Measurements from ENCODE around the gene JOSD2.
"Not testable (repeated sequence)": the region's sequence is repeated elsewhere in the genome, so short reads cannot be mapped to it uniquely, and the experiment has no call there.

Gene JOSD2

DNA sequence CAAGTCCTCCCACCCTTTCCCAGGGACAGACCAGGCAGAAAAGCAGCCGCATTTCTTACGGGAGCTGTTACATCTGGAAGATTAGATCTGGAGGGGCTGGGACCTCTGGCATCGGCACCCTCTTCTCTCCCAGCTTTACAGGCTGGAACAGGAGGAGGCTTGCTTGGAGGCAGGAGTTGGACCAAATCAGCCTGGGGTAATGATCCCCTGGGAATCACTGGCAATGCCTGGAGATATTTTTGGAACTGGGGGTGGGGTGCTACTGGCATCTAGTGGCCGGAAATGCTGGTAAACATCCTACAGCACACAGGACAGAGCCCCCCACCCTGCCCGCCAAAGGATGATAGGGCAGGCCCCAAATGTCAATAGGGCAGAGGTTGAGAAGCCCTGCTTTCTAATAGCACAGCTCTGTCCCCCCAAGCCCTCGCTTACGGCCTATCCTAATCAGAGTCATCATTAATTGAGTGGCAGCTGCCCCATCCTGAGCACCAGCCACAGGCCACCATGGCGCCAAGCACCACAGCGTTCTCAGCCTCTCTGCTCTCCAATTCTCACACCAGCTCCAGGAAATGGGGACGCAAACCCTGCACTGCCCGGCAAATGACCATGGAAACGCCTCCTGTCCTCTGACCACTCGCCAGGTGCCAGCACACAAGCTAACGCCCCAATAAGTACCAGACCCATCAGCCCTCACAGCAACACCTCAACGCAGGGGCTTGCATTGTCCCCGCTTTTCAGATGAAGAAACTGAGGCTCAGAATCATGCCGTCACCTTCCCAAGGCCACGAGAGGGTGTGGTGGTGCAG, 36.6 kb upstream of the JOSD2 start:
- DNase-seq (ENCODE audit: extremely low read depth in 1 of 2, low read depth in 1 of 2) = no peak

DNA sequence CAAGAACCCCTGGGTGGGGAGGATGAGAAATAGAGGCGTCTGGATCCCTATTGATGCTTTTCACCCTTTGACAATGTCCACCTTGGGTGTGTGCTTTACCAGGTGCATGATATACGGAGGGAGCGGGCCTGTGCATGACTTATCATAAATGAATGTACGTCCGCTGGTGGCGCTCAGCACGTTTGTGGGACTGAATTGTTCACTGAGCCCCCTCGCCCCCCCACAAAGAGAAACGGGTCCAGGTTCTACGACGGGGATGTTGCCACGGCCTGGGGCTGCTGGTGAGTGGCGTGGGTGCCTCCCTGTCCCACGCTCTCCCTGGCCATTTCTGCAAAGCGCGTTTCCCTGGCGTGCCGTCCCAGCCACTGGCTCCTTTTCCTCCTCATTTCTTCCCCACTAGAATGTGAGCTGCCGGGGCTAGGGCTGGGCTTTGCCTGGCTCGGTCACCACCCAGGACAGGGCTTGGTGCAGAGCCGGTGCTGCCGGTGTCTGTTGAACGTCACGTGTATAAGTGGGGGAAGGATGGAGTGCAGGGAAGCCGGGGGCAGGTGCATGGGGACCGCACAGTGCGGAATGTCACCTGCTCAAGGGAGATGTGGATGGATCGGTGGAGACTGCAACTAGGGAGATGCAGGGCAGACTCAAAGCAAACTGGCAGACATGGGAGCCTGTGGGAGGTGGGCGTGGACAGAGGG, 35.7 kb upstream of the JOSD2 start:
- DNase-seq (ENCODE audit: extremely low read depth in 1 of 2, low read depth in 1 of 2) = no peak

DNA sequence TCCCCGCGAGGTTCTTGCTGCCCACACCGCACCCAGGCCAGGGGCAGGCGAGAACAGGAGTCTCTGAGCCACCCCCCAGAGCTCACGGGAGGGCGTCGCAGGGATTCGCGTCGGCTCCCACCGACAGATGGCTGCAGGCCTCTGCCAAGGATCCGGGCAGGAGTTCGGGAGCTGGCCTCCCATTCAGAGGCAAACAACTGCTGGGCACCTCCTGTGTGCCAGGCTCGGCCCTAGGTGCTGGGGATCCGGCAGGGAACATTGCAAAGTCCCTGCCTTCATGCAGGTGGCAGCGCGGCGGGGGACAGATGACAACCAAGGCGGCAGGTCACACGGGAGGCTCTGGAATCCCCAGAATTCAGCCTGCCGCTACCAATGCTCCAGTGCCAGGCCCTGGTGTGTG, 32.0 kb upstream of the JOSD2 start:
- DNase-seq (ENCODE audit: extremely low read depth in 1 of 2, low read depth in 1 of 2) = no peak

DNA sequence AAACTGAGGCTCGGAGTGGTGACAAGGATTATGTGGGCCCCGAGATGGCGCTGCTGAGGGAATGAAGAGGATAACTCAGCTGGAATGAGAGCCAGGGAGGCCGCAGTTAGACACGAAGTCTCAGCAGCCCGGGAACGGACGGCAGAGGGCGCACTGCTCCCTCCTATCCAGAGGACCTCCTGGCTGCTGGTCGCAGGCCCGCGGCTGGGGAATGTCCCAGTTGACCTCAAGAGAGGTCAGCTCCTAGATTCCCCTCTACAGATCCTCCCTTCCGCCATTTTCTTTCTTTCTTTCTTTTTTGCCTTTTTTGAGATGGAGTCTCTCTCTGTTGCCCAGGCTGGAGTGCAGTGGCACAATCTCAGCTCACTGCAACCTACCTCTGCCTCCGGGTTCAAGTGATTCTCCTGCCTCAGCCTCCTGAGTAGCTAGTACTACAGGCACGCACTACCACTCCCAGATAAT, 26.8 kb upstream of the JOSD2 start:
- DNase-seq (ENCODE audit: extremely low read depth in 1 of 2, low read depth in 1 of 2) = peak; percentile 25 to 53

DNA sequence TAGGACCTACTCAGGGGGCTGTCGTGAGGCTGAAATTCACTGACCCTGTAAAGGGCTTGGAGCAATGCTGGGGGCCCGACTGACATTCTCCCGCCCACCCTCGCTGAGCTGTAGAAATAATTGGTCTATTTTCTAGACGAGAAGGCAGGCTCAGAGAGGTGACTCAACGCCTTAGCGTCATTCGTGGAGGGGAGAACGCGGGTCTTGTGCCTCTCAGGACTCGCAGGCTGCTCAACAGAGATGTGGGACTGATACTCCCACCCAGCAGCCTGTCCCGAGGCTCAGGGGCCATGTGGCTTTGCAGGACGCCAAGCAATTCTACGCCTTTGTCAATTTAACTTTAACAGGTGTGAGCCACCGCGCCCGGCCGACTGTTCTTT, 26.3 kb upstream of the JOSD2 start:
- DNase-seq (ENCODE audit: extremely low read depth in 1 of 2, low read depth in 1 of 2) = no peak

DNA sequence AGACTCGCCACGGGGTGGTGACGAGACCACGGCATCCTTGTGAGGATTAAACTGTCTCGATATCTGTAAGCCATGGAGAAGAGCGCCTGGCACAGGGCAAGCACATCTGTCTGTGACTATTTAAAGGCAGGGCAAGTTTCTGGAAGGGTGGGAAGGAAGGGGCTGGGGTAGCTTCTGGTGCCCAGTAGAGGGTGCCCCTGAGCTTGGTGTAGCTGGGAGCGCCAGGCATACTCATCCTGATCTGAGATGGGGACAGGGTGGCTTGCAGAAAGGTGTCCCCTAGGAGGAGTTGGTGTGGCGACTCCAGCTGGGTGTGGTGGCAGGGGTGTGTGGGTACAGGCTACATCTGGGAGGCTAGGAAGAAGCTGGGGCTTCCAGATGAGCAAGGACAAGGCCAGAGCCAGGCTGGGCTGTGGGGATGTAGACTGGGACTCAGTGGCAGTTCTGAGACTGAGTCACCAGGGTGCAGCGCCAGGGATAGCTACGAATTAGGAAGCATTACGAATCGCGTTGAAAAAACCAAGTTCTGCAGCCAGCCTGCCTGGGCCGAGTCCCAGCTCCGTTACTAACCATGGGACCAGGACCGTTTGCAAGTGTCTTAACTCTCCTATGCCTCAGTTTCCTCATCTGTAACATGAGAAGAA, 25.8 kb upstream of the JOSD2 start:
- no peak for DNase-seq (ENCODE audit: extremely low read depth in 1 of 2, low read depth in 1 of 2)

DNA sequence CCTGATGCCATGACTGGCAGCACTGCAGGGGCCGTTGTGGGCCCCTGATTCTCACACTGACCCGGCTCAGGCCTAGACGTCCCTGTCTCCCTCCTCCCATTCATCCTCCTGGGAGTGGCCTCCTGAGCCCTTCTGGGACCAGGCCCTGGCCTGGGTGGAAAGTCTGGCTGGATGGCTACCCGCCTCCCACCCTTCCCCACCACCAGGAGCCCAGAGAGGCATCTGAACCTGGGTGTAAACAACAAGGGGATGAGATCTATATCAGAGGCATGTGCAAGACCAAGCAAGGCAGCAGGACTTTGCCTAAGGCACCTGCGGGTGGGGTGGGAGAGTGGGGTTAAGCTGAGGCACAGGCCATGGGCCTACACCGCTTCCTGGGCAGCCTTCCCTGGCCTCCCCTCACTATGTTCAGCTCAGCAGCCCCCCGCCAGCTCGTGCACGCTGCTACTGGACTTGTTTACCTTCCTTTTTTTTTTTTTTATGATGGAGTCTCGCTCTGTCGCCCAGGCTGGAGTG, 24.7 kb upstream of the JOSD2 start:
- DNase-seq (ENCODE audit: extremely low read depth in 1 of 2, low read depth in 1 of 2) = no peak

DNA sequence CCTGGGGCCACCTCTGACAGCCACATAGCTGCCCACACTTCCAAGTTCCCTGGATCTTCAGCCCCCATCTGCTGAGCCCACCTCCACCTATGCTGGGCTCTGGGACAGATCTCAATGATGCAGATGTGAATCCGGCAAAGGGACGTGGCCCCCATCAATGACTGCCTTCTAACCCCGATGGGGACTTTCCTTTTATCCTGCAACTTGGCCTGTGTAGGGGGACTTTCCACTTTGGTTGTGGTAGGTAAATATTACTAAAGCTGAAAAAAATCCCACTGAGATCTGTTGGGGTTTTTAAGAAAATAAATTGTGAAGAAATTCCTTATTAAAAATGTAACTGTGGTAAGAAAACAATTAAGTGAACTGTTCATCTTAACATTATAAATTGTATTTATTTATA, 23.5 kb upstream of the JOSD2 start:
- no peak for DNase-seq (ENCODE audit: extremely low read depth in 1 of 2, low read depth in 1 of 2)

DNA sequence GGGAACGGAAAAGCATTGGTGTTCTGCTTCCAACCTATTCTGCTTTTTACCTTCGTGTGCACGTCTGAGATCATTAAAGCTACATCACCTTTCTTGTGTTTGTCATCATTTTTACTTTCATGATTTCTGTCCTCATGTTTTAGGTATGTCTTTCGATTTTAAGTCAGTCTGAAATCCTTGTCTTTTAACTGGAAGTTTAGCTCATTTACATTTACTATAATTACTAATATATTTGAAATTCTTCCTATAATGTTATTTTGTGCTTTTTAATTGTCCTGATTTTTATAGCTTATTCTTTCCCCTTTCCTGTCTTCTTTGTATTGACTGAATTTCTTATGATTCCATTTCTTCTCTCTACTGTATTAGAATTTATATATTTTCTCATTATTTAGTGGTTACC, 22.0 kb upstream of the JOSD2 start:
- no peak for DNase-seq (ENCODE audit: extremely low read depth in 1 of 2, low read depth in 1 of 2)

DNA sequence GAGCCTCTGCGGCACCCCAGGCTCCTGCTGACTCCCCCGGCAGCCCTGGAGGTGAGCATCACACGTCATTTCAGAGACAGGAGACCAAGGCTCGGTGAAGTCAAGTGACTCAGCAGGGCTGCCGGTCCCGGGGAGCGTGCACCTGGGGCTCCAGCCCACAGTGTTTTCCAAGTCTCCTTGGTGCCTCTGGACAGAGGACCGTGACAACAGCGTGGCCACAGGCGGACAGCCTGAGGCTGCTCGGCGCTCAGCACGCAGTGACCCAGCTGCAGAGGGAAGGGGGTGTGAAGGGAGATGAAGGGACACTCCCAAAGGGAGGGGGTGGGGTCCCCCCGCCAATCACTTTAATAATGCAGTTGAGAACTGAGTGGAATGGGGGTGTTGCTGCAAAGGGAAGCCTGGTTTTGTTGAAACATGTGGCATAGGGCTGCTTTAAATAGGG, 20.2 kb upstream of the JOSD2 start:
- no peak for DNase-seq (ENCODE audit: extremely low read depth in 1 of 2, low read depth in 1 of 2)

DNA sequence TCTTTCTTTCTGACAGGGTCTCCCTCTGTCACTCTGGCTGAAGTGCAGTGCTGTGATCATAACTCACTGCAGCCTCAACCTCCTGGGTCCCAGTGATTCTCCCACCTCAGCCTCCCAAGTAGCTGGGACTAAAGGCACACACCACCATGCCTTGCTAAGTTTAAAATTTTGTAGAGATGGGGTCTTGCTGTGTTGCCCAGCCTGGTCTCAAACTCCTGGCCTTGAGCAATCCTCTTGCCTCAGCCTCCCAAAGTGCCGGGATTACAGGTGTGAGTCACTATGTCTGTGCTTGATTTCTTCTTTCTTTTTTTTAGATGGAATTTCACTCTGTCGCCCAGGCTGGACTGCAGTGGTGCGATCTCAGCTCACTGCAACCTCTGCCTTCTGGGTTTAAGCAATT, 17.1 kb upstream of the JOSD2 start:
- DNase-seq (ENCODE audit: extremely low read depth in 1 of 2, low read depth in 1 of 2) = not testable (repeated sequence)

DNA sequence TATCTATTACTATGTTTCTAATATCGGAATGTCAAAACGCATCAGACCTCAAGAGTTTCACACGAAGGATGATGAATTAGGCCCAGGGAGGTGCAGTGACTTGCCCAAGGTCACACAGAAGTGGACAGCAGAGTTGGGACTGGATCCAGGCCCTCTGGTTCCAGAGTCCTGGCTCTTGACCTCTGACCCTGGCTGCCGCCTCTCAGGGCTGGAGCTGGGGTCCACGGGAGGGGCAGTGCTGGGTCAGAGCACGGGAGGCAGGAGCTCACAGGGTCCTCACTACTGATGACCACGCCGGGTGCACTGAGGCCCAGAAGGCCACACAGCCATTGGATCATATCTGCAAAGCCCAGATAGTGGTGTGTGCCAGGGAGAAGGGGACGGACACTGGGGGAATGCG, 11.9 kb upstream of the JOSD2 start:
- DNase-seq (ENCODE audit: extremely low read depth in 1 of 2, low read depth in 1 of 2) = no peak

DNA sequence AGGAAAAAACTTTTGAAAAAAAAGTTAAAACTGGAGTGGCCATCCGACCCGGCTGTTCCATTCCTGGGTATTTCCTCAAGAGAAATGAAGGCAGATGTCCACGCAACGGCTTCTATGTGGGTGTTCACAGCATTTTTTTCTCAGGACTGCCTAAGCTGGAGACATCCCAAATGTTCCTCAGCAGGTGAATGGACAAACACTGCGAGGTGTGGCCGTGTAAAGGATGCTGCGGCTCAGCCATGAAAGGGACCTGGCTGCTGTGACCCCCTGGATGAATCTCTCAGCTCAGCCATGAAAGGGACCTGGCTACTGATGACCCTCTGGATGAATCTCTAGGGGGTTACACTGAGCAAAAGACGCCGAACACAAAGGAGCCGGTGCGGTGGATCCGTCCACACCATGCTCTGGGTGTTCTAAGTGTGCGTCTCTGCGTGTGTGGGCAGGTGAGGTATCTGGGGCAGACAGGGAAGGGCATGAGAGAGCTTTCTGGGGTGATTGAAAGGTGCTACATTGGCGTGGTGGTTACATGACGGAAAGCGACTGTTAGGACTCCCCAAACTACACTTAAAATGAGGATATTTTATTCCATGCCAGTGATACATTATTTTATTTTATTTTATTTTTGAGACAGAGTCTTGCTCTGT, 10.0 kb upstream of the JOSD2 start:
- no peak for DNase-seq (ENCODE audit: extremely low read depth in 1 of 2, low read depth in 1 of 2)

DNA sequence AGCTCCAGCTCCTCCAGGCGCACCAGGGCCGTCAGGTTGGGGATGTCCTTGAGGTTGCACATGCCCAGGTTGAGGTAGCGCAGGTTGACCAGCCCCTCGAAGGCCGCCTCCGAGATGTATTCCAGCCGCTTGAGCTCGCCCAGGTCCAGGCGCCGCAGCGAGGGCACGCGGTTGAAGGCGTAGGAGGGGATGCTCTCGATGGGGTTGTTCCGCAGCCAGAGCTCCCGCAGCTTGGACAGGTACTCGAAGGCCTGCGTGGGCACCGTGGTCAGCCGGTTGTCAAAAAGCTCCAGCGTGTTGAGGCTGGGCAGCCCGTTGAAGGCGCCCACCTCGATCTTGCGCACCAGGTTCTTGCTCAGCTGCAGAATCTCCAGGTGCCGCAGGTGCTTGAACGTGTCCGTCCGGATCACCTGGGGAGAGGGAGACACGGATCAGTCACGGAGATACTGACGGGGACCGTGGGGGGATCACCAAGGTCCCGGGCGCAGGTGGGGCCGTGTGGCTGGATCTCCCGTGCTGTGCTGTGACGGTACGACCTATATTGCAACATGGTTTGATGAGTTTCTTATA, 8.1 kb upstream of the JOSD2 start:
- no peak for DNase-seq (ENCODE audit: extremely low read depth in 1 of 2, low read depth in 1 of 2)

DNA sequence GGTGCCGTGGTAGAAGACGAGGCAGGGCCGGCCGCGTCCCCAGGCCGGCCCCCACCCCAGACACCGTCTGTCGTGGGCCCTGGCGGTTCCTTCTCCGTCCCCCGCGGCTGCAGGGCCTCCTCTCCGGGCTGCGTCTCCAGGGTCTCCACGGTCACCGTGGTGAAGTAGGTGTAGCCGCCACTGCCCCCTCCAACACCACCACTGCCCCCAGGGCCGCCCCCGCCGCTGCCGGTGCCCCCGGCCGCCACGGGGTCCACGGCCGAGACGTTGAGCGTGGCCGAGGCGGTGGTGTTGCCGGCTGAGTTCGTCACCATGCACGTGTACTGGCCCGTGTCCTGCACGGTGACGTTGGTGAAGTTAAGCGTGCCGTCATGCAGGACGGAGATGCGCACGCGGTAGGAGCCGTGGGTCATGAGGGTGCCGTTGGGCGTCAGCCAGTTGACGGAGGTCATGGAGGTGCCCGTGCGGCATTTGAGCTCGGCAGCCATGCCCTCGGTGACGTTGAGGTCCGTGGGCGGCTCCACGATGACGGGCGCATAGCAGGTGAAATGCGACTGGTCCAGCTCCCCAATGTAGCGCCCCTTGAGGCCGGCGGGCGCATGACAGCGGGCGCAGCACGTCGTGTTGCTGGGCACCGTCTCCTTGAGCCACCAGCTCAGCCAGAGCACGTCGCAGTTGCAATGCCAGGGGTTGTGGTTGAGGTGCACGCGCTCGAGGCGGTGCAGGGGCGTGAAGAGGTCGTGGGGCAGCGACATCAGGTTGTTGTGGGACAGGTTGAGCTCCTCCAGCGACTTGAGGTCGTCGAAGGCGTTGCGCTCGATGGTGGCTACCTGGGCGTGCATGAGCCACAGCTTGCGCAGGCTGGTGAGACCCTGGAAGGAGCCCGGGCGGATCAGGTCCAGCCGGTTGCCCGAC, 7.4 kb upstream of the JOSD2 start:
- DNase-seq (ENCODE audit: extremely low read depth in 1 of 2, low read depth in 1 of 2) = no peak

DNA sequence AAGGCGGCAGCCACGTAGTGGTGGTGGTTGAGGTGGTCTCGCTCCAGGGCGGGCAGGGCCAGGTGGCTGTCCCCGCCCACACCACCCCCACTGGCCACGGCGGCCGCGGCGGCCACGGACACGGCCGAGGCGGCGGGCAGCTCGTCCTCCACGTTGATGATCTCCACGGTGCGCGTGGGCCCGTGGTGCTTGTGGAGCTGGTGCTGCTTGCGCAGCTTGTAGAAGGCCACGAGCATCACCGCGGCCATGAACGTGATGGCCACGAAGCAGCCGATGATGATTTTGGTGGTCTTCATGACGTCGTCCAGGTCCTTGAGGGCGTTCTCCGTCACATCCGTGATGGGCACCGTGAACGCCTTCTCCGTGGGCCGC, 6.7 kb upstream of the JOSD2 start:
- no peak for DNase-seq (ENCODE audit: extremely low read depth in 1 of 2, low read depth in 1 of 2)

DNA sequence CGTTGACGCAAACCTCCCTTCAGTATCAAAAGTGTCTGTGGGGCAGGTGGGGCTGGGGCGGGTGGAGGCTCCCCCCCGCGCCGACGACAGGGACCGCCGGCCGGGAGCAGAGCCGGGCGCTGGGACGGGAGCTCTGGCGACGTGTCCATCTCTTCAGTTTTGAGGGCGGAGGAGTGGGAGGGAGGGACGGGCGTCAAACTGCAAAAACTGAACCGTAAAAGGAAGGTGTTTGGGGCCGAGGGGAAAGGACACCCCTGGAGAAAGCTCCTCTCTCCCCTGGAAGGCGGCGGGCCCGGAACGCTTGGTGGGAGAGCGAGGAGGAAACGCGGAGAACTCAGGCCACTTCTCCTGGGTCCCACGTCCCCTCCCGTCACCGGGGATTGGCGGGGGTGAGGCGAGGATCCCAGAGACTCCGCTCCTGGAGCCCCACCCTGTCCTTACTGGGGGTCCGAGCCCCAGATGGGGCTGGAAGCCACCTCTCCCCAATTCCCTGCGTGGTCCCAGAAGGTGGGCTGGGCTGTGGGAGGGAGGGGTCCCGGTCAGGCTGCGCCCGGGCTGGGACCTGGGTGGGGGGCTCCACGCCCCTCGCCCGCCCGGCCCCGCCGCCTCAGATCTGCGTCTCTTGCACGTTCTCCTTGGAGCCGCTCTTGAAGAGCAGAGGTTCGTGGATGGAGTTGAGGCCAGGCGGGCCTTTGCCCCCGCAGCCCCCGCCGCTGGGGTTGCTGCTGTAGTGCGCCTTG, 6.1 kb upstream of the JOSD2 start:
- no peak for DNase-seq (ENCODE audit: extremely low read depth in 1 of 2, low read depth in 1 of 2)

DNA sequence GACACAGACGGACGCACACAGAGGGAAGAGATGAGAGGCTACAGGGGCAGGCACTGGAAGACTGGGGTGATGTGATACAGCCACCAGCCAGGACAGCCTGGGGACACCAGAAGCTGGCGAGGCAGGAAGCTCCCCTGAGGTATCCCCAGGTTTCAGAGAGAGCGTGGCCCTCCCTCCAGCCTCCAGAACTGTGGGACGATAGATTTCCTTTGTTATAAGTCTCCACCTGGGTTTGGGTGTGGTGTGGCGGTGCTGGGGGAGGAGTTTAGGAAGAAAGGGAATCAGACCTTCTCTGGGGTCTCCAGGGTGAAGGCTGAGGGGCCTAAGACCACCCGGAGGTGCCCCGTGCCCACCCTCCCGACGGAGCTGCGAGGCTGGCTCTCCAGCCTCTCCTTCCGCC, 5.5 kb upstream of the JOSD2 start:
- no peak for DNase-seq (ENCODE audit: extremely low read depth in 1 of 2, low read depth in 1 of 2)

DNA sequence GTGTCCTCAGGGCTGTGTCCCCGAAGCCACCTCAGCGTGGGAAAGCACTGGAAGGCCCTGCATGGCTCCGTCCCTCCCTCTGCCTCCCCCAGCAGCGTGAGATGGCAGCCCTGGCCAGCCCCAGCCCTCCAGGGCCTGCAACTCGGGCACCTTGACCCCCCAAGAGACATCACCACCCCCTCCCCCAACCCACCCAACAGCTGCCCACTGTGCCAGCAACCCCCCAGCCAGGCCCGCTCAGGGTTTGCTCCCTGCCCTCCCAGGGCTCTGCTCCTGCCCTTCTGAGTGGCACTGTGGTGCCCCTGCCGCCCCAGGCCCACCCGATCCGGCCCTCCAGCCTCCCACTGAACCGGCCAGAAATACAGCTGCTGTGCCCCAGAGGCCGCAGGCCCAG, 4.2 kb upstream of the JOSD2 start:
- DNase-seq (ENCODE audit: extremely low read depth in 1 of 2, low read depth in 1 of 2) = no peak
